NCI-H460 (cell line): ENCODE results near the gene STRIP2. TPM values are rescaled to one million over a fixed set of nuclear protein-coding genes. Genes with fewer than 3 reads are reported as not detected.

Source experiments
- DNase-seq: peaks from one replicate; pipeline ENCODE4 v3.0.0-alpha.2; 2016; ENCODE audit warnings: low read depth; ENCODE audit errors: extremely low read depth
- total RNA-seq: library from RNA; depleted of rRNA; stranded (reverse); fragments of >200 nt; shearing (Covaris generic); gene quantifications from 2 replicates; pipeline ENCODE4 v1.2.3, GENCODE V29; 2014

STRIP2 gene
- total RNA-seq, 1 experiment from 2014 or later, result 1.7 TPM

GRCh38 chr7:129489491-129489890 is 55.3 kb downstream of the STRIP2 start:
- DNase-seq, result no peak

- no peak for DNase-seq
Observed at GRCh38 chr7:129492391-129492790, 58.2 kb downstream of the STRIP2 start.

GRCh38 chr7:129493555-129493954 is 59.3 kb downstream of the STRIP2 start:
- DNase-seq, result no peak

GRCh38 chr7:129494041-129494440 is 59.8 kb downstream of the STRIP2 start:
- DNase-seq, result no peak

GRCh38 chr7:129495987-129496386 is 61.8 kb downstream of the STRIP2 start:
- no peak for DNase-seq

- no peak for DNase-seq
Observed at GRCh38 chr7:129496653-129497052, 62.4 kb downstream of the STRIP2 start.

GRCh38 chr7:129497156-129497555 is 62.9 kb downstream of the STRIP2 start:
- DNase-seq, result no peak

GRCh38 chr7:129498021-129498420 is 63.8 kb downstream of the STRIP2 start:
- DNase-seq, result no peak

- DNase-seq, result no peak
Observed at GRCh38 chr7:129499999-129500398, 65.8 kb downstream of the STRIP2 start.

GRCh38 chr7:129501760-129502707 is 67.8 kb downstream of the STRIP2 start, which contains the start of gene SMKR1:
Gene SMKR1 (plus strand): TSS chr7:129502531. CDS start chr7:129502825, 294 bp downstream.
- peak; percentile 69 for DNase-seq

- DNase-seq, result no peak
Observed at GRCh38 chr7:129502708-129503685, 68.8 kb downstream of the STRIP2 start.

- DNase-seq, result no peak
Observed at GRCh38 chr7:129503725-129504124, 69.5 kb downstream of the STRIP2 start.

GRCh38 chr7:129512192-129512591 is 78.0 kb downstream of the STRIP2 start:
- DNase-seq, result no peak

GRCh38 chr7:129513546-129513945 is 79.3 kb downstream of the STRIP2 start:
- no peak for DNase-seq

GRCh38 chr7:129514683-129515082 is 80.5 kb downstream of the STRIP2 start:
- no peak for DNase-seq

- DNase-seq, result no peak
Observed at GRCh38 chr7:129515381-129515780, 81.1 kb downstream of the STRIP2 start.

GRCh38 chr7:129517931-129518330 is 83.7 kb downstream of the STRIP2 start:
- DNase-seq, result no peak

GRCh38 chr7:129519464-129519863 is 85.2 kb downstream of the STRIP2 start:
- no peak for DNase-seq

- DNase-seq, result no peak
Observed at GRCh38 chr7:129522088-129522970, 88.1 kb downstream of the STRIP2 start.

GRCh38 chr7:129522971-129523340 is 88.7 kb downstream of the STRIP2 start:
- DNase-seq, result no peak
